GOT3 (cell line): ENCODE data around the gene RIGI.
"Not testable (repeated sequence)": the region's sequence is repeated elsewhere in the genome, so short reads cannot be mapped to it uniquely, and the experiment has no call there.

ENCODE experiments used
- DNase-seq: peaks from one replicate; lab custom pipeline; 2025; ENCODE audit warnings: mixed read lengths; lab: John Stamatoyannopoulos, UW

The RIGI gene

GRCh38 chr9:32526041-32526706, at the start of gene RIGI:
Gene RIGI (minus strand): TSS chr9:32526196. CDS start chr9:32526166, 30 bp downstream.
- peak; percentile 32 for DNase-seq

DNA sequence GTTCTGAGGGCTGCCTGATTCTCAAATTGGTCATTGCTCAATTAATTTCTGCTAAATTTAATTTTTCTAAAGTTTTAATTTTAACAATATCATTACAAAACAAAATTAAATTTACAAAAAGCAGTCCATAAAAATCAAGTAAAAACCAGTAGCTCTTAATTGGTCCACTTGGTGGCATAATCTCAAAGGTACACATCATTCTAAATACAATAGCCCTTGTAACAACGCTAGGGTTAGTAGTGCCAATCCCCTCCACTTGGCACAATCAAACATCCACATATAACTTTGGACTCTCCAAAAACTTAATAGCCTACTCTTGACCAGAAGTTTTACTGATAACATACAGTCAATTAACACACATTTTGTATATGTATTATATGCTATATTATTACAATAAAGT, 48.9 kb upstream of the RIGI start:
- no peak for DNase-seq

- DNase-seq: no peak
Measured at GRCh38 chr9:32573821-32574220, 47.8 kb upstream of the RIGI start.

DNA sequence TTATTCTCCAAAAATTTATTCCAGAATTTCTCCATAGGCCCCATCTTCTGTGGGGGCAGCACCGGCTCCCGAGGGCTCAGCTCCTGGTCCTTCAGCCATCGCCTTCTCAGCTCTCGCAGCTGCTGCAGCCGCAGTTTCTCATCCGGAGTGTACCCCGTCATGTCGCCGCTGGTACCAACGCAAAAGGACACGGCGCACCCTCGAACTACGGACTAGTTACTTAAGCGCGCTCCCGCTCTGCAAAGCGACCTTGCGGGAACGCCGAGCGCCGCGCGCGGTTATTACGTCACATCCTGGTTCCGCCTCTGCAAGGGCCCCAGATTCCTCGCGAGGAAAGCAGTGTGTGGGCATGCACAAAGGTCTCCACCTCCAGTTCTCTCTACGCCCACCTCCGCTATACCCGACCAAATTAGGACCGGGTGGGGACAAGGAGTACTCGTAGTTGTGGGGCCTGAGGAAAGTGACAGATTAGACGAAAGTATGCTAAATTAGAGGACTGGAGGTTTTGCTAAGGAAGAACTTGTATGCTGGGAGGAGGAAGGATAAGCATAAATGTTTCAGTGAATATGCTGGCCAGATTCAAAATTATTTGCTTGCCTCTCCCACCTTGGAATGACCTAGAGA, 47.0 kb upstream of the RIGI start, which contains the start of gene NDUFB6:
NDUFB6 (minus strand) TSS at position 260 of the 624 bp plus-strand sequence; CDS start at position 161, 99 bp downstream.
- peak; percentile 11 for DNase-seq

- DNase-seq: no peak
Measured at GRCh38 chr9:32571969-32572899, 46.2 kb upstream of the RIGI start.

- no peak for DNase-seq
Measured at GRCh38 chr9:32570262-32570661, 44.3 kb upstream of the RIGI start.

DNA sequence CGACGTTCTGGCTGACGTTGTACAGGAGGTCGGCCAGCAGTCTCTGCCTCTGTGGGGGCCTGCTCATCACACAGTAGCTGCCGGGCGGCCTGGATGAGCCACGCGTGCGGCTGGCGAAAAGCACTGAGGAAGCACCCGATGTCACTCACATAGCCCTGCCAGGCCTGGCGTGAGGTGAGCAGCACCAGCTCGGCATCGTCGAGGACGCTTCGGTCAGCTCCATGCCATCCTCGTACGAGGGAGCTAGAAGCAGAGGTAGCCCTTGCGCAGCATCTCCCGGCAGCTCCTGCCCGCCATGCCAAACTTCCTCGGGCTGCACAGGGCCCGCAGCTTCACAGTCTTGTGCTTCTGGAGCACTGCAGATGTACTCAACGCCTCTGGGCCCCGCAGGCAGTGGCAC, 40.8 kb upstream of the RIGI start:
- no peak for DNase-seq

DNA sequence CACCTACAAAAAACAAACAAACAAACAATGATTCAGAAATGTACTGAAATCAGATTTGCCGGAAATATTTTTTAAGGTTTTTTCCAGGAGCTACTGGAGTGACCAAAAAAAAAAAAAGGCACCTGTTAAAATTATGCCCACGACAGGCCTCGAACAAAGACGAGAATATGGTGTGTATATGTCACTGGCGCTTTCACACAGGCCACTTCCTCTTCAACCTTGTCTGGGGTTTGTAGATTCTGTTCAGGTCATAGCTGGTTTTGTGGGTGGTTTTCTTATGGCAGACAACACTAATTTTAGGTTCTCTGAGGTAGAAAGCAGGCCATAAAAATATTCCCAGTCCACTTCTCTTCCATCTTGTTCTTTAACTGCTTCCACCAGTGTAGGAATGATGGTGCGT, 40.0 kb upstream of the RIGI start:
- DNase-seq: no peak

DNA sequence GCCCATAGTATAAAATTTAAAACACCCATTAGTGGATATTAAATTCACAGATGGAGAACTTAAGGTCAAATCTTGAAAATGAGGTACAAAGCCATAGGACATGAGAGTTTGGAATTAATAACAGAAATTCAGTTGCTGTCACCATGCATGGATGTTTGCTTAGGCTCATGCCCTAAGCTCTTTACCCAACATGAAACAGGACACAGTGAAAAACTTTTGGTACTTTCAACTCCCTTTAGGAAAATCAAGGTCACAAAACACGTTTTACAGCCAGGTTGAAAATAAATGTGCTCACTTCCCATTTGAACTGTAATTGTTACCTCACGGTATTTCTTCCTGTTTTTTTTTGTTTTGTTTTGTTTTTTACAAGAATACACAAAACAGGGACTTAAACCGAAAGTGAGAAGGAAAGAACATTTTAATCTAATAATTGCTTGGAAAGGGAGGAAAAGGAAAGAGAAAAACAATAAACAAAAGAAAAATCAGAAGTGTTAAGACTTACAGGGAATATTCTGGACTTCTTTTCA, 32.5 kb upstream of the RIGI start:
- DNase-seq: no peak

DNA sequence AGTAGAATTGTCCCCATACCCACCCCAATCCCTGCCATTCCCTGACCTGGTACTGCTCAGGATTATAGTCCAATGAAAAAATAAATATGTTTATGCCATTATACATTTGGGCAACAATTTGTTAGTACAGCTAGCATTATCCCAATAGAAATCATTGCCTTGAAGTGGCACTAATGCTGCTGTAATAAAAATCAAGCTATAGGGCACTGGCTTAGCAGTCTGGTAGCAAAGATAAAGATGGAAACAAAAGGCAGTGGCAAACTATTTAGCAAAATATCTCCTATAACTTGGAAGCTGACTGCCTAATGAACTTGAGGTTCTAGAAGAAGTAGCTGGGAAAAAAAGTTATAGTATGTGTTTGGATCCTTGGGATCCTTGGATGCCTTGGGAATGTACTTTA, 28.6 kb upstream of the RIGI start:
- DNase-seq: no peak

DNA sequence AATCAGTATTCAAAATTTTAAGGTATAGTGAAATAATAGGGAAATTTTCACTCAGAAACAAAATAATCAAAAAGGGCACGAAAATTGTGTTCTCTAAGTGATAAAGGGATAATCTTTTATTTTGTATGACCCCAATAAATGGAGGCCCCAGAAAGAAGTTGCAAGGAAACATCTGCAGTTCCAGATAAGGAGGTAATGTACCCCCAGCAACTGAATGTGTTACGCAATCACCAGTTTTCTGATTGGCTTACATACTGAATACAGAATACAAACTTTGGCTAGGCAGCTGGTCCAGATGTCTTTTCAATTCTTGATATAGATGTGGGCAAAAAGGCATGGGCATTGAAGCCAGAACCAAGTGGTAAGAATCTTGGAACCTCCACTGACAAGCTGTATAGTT, 28.1 kb upstream of the RIGI start:
- DNase-seq: no peak

DNA sequence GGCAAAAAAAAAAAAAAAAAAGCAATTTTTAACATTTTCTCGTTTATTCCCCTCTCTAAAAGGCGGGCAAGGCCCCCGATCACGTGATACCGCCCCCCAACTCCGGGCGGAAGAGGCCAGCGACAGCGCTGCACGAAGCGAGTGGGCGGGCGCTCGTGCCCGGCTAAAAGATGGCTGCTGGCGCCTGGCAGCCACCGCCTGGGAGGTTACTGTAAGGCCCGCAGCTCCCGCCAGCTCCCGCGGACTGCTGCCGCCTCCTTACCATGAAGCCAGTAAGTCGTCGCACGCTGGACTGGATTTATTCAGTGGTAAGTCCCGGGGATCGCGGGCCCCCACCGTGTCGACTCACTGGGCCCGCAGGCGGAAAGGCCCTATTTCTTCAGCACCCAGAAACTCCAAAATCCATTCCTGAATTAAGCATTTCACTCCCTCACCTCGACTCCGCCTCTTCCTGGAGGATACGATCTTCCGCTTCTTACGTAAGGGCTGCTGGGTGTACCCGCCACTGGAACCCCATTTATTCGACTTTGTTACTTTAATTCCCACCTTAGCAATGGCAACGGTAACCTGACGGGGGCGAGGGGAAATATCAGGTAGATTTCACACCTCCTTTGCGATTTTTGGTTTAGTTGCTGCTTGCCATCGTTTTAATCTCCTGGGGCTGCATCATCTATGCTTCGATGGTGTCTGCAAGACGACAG, 26.3 kb upstream of the RIGI start, which contains the start of the genes SMIM27 and TOPORS:
SMIM27 (plus strand) TSS at position 156 of the 701 bp plus-strand sequence; CDS start at position 264, 108 bp downstream.
TOPORS (minus strand) TSS at position 415 of the 701 bp plus-strand sequence; CDS start at position 265, 150 bp downstream.
- DNase-seq: peak; percentile 54

- DNase-seq: no peak
Measured at GRCh38 chr9:32551276-32552051, 25.5 kb upstream of the RIGI start.

- peak; percentile 14 for DNase-seq
Measured at GRCh38 chr9:32550562-32551275, 24.7 kb upstream of the RIGI start.

DNA sequence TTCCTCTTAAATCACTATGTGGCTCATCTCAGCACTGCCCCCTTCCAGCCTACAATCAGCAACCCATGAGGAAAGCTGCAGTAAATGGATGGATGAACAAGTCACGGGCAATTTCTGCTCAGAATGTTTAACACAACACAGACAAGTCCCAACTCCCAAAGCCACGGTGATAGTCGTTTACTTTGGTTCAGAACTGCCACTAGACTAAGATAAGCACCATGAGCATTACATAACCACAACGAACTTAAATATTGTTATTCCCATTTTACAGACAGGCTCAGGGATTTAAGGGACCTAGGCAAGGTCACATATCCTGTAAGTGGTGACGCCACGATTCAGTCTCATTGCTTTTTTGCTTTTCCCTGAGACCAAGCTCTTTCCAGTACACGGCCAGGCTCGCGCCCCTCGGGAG, 24.2 kb upstream of the RIGI start:
- no peak for DNase-seq

GRCh38 chr9:32548213-32548612, 22.2 kb upstream of the RIGI start:
- not testable (repeated sequence) for DNase-seq

DNA sequence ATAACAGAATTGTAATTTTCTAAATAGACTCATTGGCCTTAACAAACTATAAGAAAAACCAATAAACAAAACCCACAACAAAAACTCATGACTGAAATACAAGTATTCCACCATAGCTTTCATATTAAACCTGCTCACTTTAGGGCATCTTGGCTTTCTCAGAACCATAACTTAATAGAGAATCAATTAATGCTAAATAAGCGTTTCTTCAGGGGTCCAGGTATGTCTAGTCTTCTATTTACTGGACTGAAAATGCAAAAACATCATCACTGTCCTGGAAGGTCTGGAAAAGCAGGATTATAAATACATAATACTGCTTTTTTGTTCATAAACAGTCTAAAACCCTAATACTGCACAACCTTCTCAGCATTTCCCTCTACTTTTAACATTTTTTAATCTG, 19.9 kb upstream of the RIGI start:
- DNase-seq: no peak

DNA sequence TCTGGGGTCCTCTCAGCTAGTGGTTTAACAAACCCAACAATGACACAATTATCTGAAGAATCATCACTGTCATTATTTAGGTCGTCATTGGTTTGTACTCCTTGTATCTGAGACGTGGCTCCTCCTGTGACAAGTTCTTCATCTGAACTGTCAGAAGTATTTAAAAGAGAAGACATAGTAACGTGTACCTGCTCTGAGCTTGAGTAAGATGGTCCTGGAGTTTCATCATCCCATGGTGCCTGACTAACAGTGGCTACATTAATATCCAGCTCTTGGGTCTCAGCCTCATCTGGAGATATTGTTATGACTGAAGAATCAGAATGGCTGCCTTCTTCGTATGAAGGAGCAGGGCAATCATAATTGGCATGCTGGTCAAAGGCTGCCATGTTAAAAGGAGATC, 17.1 kb upstream of the RIGI start:
- no peak for DNase-seq

- no peak for DNase-seq
Measured at GRCh38 chr9:32533816-32534215, 7.8 kb upstream of the RIGI start.

DNA sequence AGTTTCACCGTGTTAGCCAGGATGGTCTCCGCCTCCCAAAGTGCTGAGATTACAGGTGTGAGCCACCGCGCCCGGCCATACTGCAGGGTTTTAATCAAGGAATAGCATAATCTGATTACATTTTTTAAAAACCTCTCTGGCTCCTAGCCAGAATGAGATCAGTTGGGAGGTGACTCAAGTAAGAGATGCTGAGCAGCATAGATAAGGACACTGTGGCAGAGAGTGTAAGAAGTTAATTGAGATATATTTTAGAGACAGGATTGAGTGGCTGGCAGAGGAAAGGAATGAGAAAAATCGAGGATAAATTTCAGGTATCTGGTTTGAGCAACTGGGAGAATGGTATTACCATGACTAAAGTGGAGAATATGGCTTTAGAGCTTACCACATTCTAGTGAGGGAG, 7.3 kb upstream of the RIGI start:
- no peak for DNase-seq
